Heart right ventricle (tissue), 16 donors: ENCODE results near the gene SART3. TPM values are rescaled to one million over a fixed set of nuclear protein-coding genes. Genes with fewer than 3 reads are reported as not detected.

Experiments
- ATAC-seq, 8 donors: fragments of 200-7000 bp; cut with Tn5 transposase; one replicate each; pipeline ENCODE4 v1.9.1; 2020; ENCODE audit warnings: mild to moderate bottlenecking in 8 of 8, moderate library complexity in 8 of 8, moderate number of reproducible peaks in 1 of 8
- DNase-seq, 2 donors: peaks; one replicate each; pipeline ENCODE4 v3.0.0-alpha.2; 2020
- H3K27ac ChIP-seq, 10 donors: fragments of 200-600 bp; sonication (generic) in 2 of 10; one replicate each; pipeline versions ENCODE4 v1.5.0 to v1.8.0; 2020 to 2022; ENCODE audit warnings: mild to moderate bottlenecking in 3 of 10
- H3K27me3 ChIP-seq, 7 donors: fragments of 200-600 bp; one replicate each; pipeline ENCODE4 v1.8.0; 2021 to 2022; ENCODE audit warnings: mild to moderate bottlenecking in 2 of 7
- H3K36me3 ChIP-seq, 9 donors: fragments of 200-600 bp; sonication (generic) in 1 of 9; one replicate each; pipeline versions ENCODE4 v1.5.0 to v1.8.0; 2020 to 2022; ENCODE audit warnings: mild to moderate bottlenecking in 2 of 9
- H3K4me1 ChIP-seq, 9 donors: fragments of 200-600 bp; sonication (generic) in 1 of 9; one replicate each; pipeline versions ENCODE4 v1.5.0 to v1.8.0; 2020 to 2022; ENCODE audit warnings: mild to moderate bottlenecking in 4 of 9
- H3K4me3 ChIP-seq, 10 donors: fragments of 200-600 bp; sonication (generic) in 2 of 10; one replicate each; pipeline versions ENCODE4 v1.5.0 to v1.8.0; 2020 to 2022; ENCODE audit warnings: mild to moderate bottlenecking in 7 of 10, moderate library complexity in 2 of 10
- H3K9me3 ChIP-seq, 11 donors: fragments of 200-600 bp in 10 of 11; sonication (generic) in 2 of 11; one replicate each; pipeline versions ENCODE4 v1.5.0 to v1.8.0; 2013 to 2022; ENCODE audit warnings: mild to moderate bottlenecking in 2 of 11, control low read depth in 1 of 11, moderate library complexity in 1 of 11
- WGBS, 2 donors: extraction: QIAGEN DNeasy Blood & Tissue Kit; methylation state at CpG; one replicate each; pipeline ENCODE4 v1.1.7; 2013; ENCODE audit warnings: inconsistent platforms in 1 of 2; 5-methylcytosine and 5-hydroxymethylcytosine counted together
- intact Hi-C, 10 donors: fragments of 100-400 bp; cut with DNase I; formaldehyde crosslinking; loops; one replicate each; pipeline versions ENCODE4 v1.11.1 to v1.14.2; 2022
- polyA plus RNA-seq, 2 donors: library from polyadenylated mRNA; stranded (reverse); fragments of 200-250 nt; gene quantifications; one replicate each; pipeline ENCODE4 v1.2.3, GENCODE V29; 2013
- total RNA-seq, 10 donors: library from RNA; stranded (reverse); fragmentation: NEBNext Ultra II Directional in 3 of 10; extraction: Animal tissue kit (Norgen Biotek cat#: 25700) in 3 of 10; gene quantifications; one replicate each; pipeline versions ENCODE4 v1.2.1 to v1.2.4, GENCODE V29; 2021 to 2023
- TF ChIP-seq, protein P1 (sequence below), 9 donors: fragments of 200-600 bp; sonication (generic) in 2 of 9; IDR thresholded peaks; one replicate each; pipeline versions ENCODE4 v1.5.0 to v1.8.0; 2021 to 2022; ENCODE audit warnings: antibody characterized with exemption in 9 of 9, mild to moderate bottlenecking in 5 of 9, moderate library complexity in 1 of 9
- donor health status: Arrhythmogenic right ventricular cardiomyopathy.
- donor health status: ischemic (EF 13 %, LVEDD 7.1; RV severe dilation, severe dysfunction).
- donor health status: healthy with polysubstance abuse.
- donor health status: DM: no; HTN: yes; CAD: no.
- donor health status: DM: no; HTN: no; CAD: no.
- donor health status: ischemic (EF 25% LVEDD 6.9; RV normal size, moderate dysfunction).
- donor health status: ischemic (EF 25% LVEDD 5.7; RV mildly dilated, moderate dysfunction).
- donor health status: healthy.
- donor health status: DM: yes; HTN: yes; CAD: no.
- donor health status: Ischemic cardiomyopathy.
- donor health status: ischemic (EF 35%, LVEDD 5.7; RV mildly dilated, moderate dysfunction).
- donor health status: nonischemic (EF 11% LVEDD 7.7; RV severe dilation, severe dysfunction).
- donor health status: DM: yes; HTN: yes; CAD: no.
- donor health status: PGD.
- donor health status: ischemic (EF 29% LVEDD 5.4; RV normal size, mild dysfunction).
- donor health status: nonischemic (EF 23%, LVEDD 6.1; RV moderate dilation, normal function).

Gene SART3
- total and polyA plus RNA-seq, 12 donors: 13.5 to 38.0 (median 24.4) TPM

DNA sequence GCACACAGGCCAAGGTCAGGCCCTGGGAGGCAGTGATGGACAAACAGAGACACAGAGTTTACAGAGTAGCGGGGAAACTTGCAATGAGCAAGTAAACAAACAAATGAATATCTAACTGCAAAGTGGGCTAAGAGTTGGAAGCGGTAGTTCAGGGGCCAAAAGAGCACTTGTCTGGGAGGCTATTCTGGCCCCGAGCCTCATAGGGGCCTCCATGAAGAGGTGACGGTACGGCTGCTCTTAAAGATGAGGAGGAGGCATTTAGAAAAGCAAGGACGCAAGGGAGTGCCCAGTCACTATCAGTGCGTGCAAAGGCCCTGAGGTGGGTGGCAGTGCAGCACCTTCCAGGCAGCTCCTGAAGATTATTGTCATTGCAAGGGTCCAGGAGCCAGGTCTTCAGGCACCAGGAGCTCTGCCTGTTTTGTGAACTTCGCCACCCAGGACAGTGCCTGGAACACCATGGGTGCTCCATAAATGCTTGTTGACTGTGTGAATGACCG is 41.3 kb upstream of the SART3 start:
- Histone ChIP-seq H3K4me3 (no peak overlapping the region), H3K4me1 (peaks cover 0 to 4% (median 0%) of the 10 kb centered on the region in 9 donors), H3K36me3 (no peaks in the 10 kb centered on the region), H3K27me3 (peaks cover 0 to 3% (median 0%) of the 10 kb centered on the region in 7 donors), H3K27ac (no peak overlapping the region), H3K9me3 (no peaks in the 10 kb centered on the region)
- ATAC-seq (no peak), DNase-seq (no peak)
- 96 to 97% methylated on average over 9 of the region's 9 CpGs for WGBS, 2 donors
- TF ChIP-seq, protein P1, sequence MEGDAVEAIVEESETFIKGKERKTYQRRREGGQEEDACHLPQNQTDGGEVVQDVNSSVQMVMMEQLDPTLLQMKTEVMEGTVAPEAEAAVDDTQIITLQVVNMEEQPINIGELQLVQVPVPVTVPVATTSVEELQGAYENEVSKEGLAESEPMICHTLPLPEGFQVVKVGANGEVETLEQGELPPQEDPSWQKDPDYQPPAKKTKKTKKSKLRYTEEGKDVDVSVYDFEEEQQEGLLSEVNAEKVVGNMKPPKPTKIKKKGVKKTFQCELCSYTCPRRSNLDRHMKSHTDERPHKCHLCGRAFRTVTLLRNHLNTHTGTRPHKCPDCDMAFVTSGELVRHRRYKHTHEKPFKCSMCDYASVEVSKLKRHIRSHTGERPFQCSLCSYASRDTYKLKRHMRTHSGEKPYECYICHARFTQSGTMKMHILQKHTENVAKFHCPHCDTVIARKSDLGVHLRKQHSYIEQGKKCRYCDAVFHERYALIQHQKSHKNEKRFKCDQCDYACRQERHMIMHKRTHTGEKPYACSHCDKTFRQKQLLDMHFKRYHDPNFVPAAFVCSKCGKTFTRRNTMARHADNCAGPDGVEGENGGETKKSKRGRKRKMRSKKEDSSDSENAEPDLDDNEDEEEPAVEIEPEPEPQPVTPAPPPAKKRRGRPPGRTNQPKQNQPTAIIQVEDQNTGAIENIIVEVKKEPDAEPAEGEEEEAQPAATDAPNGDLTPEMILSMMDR (IDR thresholded peaks at IDR 0.05): no peak
- intact Hi-C loops: no loop called here

DNA sequence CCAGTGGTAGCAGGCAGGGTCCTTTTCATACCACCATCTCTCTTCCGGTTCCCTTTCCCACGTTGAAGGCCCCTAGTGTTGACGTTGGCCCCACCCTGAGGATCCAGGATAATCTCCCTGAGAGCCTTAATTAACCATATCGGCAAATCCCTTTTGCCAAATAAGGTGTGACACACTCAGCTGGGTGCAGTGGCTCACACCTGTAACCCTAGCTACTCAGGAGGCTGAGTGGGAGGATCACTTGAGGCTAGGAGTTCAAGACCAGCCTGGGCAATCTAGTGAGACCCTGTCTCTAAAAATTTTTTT is 39.7 kb upstream of the SART3 start:
- Histone ChIP-seq H3K36me3 (no peaks in the 10 kb centered on the region), H3K27ac (no peak overlapping the region), H3K27me3 (peaks cover 0 to 3% (median 0%) of the 10 kb centered on the region in 7 donors), H3K9me3 (no peaks in the 10 kb centered on the region), H3K4me3 (no peak overlapping the region), H3K4me1 (peaks cover 0 to 4% (median 0%) of the 10 kb centered on the region in 9 donors)
- 60 to 61% methylated on average over 4 of the region's 4 CpGs for WGBS, 2 donors
- intact Hi-C loops: no loop called here
- TF ChIP-seq, protein P1 (IDR thresholded peaks at IDR 0.05): no peak
- no peak for DNase-seq
- ATAC-seq: no peak

DNA sequence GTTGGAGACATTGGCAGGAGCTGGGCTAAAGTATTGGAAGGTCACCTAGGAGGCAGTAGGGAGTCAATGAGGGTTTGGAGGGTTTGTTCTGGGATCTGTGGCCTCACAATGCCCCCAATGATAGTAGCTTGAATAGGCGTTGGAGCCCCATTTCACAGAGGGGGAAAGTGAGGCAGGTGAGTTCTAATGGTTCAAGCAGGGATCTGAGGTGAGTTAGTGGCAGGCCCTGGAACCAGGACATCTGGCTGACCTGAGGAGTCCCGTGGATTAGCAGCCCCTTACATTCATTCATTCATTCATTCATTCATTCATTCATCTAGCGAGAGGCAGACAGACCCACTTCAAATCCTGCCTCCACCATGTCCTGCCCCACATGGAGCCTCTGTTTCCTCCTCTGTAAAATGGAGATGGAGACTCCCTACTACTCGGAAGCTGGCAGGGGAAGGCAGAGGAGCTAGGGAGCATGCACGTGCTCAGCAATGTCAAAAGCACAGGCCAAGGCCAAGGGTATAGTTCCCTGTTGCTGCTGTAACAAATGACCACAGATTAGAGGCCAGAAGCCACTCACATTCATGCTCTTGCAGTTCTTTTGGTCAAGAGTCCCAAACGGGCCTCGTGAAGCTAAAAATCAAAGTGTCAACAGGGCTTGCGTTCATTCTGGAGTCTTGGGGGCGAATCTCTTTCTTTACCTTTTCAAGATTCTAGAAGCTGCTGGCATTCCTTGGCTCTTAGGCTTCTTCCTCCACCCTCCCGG is 39.2 kb upstream of the SART3 start:
- intact Hi-C loops: no loop called here
- WGBS, 2 donors: 86 to 89% methylated on average over 10 of the region's 10 CpGs

DNA sequence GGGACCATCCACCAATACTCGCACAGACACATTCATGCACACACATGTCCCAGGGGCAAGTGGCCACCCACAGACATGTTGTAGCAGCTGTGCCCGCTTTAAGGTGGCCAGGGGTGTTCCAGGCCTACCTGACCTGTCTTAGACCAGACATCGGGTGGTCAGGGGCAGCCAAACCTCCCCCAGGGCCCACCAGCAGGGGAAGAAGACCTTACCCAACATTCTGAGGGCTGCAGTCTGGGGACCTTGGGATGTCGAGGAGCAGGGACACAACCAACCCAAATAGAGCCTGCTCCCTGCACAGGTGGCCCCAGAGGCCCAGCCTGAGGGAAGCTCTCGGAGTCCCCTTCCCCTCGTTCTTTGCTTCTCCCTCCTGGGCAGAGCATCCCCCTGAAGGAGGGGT is 38.6 kb upstream of the SART3 start:
- Histone ChIP-seq H3K9me3 (no peaks in the 10 kb centered on the region), H3K36me3 (no peaks in the 10 kb centered on the region), H3K27me3 (peaks cover 0 to 3% (median 0%) of the 10 kb centered on the region in 7 donors), H3K27ac (no peak overlapping the region), H3K4me1 (peaks cover 0 to 3% (median 0%) of the 10 kb centered on the region in 9 donors), H3K4me3 (no peak overlapping the region)
- ATAC-seq (no peak), DNase-seq (no peak)
- TF ChIP-seq, protein P1 (IDR thresholded peaks at IDR 0.05): no peak
- WGBS, 2 donors: 83 to 84% methylated on average over 6 of the region's 6 CpGs
- intact Hi-C loops: no loop called here

More for the DNA sequence above, 39.2 kb upstream of the SART3 start:
- Histone ChIP-seq H3K4me3 (no peak overlapping the region), H3K4me1 (peaks cover 0 to 4% (median 0%) of the 10 kb centered on the region in 9 donors), H3K36me3 (no peaks in the 10 kb centered on the region), H3K27ac (no peak overlapping the region), H3K27me3 (peaks cover 0 to 3% (median 0%) of the 10 kb centered on the region in 7 donors), H3K9me3 (no peaks in the 10 kb centered on the region)
- DNase-seq (no peak), ATAC-seq (no peak)
- TF ChIP-seq, protein P1 (IDR thresholded peaks at IDR 0.05): no peak
